NT2/D1 (cell line): ENCODE results near the gene PPY.

ENCODE experiments used
- YY1 ChIP-seq: IDR thresholded peaks from 2 replicates; pipeline ENCODE4 v1.6.1; 2011; ENCODE audit not compliant: insufficient read length, insufficient read depth
- ZNF274 ChIP-seq: IDR thresholded peaks from 2 replicates; pipeline ENCODE4 v1.6.1; 2011; ENCODE audit warnings: mild to moderate bottlenecking, low read depth, low read length

- TF ChIP-seq ZNF274, result no peak
- no peak for TF ChIP-seq YY1
Observed at GRCh38 chr17:43938838-43939182, 3.5 kb downstream of the PPY start.
